GM11168 (cell line): ENCODE measurements around the gene OR10A3.
"Not testable (repeated sequence)": the region's sequence is repeated elsewhere in the genome, so short reads cannot be mapped to it uniquely, and the experiment has no call there.

Experiments
- in situ Hi-C: fragments of 300-500 bp; cut with MboI; formaldehyde crosslinking; loops from one replicate; pipeline ENCODE4 v1.12.0; 2022; ENCODE audit warnings: low sequenced_read_pairs; ENCODE audit not compliant: unreplicated experiment

The OR10A3 gene, protein sequence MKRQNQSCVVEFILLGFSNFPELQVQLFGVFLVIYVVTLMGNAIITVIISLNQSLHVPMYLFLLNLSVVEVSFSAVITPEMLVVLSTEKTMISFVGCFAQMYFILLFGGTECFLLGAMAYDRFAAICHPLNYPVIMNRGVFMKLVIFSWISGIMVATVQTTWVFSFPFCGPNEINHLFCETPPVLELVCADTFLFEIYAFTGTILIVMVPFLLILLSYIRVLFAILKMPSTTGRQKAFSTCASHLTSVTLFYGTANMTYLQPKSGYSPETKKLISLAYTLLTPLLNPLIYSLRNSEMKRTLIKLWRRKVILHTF

DNA sequence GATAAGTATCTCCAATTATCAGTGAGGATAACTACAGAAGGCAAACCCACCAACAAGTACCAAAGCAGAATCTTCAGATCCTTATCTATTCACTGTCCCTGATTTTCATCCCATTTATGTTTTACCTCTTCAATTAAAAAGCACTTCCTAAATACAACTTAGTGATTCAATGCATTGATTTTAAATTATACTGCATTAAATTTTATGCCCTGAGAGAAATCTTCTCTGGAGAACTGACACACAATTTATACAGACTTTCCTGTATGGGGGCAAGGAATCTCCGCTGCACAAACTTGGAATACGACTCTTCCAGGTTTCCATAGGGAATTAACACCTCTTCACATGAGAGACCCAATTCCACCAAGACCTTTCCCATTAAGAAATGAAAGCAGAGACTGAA is at the start of gene OR10A3:
Gene OR10A3 (minus strand): TSS at position 101 of the 400 bp plus-strand sequence. CDS start 2,188 bp downstream, outside the sequence.
- in situ Hi-C loops: no loop called here

DNA sequence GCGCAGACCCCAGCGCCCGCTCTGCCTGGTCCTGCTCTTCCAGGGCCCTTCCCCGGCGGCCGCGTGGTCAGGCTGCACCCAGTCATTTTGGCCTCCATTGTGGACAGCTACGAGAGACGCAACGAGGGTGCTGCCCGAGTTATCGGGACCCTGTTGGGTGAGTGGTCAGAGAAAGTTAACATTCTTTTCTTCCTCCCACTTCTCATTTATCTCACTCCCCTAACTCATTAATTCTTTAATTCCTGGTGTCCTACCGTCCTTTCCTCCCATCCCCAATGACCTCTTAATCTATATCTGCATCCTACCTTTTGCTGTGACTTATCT is 46.0 kb upstream of the OR10A3 start:
- in situ Hi-C loops: not testable (repeated sequence)

DNA sequence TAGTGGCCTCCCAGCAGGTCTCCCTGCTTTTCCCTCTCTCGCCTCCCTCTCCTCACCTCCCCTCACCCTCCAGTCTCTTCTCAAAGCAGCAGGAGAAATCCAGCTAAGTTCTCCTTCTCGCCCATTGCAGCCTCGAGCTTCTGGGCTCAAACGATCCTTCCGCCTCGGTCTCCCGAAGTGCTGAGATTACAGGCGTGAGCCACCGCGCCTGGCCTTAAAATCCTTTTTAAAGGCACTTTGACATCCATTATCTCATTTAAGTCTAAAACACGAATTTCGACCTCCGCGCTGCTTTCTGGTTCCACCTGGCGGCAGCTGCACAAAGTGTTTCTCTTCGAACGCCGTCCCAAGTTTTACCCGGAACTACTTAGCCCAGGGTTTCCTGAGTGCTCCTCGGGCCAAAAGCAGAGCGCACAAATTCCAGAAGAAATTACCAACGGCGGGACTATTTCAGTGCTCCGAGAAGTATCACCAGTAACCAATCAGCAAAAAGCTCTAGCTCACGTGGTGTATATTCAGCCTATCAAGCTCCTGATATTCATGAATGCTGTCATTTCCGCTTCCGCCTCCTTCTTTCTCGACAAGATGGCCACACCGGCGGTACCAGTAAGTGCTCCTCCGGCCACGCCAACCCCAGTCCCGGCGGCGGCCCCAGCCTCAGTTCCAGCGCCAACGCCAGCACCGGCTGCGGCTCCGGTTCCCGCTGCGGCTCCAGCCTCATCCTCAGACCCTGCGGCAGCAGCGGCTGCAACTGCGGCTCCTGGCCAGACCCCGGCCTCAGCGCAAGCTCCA is 45.5 kb upstream of the OR10A3 start, which contains the start of gene EIF3F:
Gene EIF3F (plus strand): TSS at position 570 of the 792 bp plus-strand sequence. CDS start 16 bp downstream, at position 586.
- in situ Hi-C loops: no loop called here

DNA sequence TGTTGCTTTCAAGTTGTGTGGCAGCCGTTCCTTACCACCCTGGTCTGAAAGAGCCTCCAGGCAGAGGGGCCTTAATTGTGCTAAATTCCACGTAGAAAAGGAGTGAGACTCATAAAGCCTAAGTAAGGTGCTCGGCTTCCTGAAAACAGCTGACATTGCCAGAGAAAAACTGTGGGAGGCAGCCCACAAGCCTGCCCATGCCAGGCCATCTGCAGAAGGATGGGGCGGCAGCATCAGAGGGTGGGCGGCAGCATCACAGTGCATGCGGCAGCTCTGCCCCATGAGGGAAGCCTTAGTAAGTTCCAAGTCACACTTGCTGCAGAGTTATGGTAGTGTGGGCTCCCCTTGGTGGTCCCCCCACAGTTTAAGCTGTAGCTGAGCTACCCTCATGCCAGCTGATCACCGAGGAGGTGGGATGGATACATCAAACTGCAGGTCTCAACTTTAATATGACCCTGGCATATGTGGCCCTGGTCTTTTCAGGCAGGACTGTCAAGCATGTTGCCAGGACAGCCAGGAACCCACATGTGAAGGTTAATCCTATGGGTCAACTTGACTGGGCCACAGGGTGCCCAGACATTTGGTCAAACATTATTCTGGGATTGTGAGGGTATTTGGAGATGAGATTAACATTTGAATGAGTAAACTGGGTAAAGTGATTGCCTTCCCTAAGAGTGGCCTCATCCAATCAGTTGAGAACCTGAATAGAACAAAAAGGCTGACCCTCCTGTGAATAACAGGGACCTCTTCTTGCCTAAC is 42.5 kb upstream of the OR10A3 start:
- in situ Hi-C loops: no loop called here

DNA sequence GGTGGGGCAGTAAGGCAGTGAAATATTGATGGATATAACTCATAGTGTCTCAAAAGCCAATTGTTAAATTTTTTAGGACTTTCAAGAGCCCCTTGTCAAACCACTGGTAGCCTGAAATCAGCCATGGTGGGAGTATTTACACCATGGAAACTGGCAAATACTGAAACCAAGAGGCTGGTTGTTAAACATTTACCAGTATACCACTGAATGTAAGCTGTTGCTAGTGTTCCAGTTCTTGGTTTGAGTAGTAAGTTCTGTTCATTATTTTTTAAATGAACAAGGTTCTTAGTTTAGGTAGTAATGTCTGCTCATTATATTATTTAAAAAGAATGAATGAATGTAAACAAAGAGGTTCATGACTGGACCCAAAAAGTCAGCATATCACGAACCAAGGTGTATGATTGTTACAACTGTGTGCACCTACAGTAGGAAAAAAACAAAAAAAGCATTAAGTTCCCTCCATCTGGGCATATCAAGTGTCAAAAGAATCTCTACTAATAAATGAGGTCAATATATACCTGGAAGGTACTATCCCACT is 41.1 kb upstream of the OR10A3 start:
- in situ Hi-C loops: no loop called here

DNA sequence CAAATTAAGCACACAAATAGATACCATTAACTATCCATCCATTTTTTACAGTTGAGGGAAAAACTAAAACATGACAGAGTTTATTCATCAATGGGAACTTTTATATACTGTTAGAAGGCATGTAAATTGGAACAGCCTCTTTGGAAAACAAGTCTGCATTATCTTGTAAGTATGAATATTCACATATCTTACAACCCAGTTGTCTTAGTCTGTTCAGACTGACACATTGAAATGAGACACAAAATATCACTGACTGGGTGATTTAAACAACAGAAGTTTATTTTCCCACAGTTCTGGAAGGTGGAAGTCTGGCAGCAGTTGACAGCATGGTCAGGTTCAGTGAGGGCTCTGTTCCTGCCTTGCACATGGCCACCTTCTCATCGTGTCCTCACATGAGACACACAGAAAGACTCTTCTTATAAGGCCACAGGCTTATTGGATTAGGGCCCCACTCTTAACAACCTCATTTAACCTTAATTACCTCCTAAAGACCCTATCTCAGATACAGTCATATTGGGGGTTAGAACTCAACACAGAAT is 40.2 kb upstream of the OR10A3 start:
- in situ Hi-C loops: no loop called here

DNA sequence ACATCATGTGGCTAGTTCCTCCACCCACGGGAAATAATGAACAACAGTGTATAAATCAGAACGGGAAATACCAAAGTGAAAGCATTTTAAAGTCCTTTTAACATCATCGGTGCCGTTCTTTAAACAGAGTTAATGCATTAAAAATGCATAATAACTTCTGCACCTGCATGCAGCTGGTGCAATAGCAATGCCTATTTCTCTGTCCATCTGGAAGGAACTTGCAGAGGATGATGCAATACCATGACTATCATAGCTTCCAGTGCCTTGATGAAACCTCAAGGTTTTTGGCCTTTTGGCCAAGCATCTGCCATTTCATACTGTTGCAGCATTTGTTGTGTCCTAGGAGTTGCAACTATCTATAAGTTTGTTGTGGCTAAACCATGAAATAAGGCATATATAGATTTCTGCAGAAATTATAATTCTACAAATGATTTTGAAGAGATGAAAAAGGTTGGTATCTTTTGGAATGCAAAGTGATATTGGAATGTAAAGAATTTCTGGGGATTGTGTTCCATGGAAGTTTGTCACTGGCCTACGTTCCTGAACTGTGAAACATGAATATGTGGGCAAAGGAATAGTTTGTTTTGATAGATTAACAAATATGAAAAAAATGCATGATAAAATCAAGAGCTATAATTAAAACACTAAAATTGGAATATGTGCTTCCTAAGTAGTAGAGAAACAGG is 35.9 kb upstream of the OR10A3 start:
- in situ Hi-C loops: no loop called here

DNA sequence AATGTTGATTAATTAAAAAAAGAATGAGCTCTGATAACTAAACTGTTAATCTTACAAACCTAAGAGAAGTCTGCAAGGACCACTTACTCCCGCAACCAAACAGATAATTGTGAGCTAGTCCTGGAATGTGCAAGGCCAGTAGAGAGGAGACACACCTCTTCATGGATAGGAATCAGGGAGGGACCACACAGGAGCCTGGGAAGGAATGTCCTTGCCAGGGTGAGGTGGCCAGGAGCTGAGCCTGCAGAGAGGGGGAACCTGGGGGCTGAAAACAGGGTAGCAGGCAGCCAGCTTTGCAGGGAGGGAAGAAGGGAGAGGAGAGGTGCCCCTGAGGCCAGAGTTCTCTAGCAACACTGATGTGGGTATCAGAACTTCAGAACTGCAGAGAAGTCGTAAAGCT is 33.2 kb upstream of the OR10A3 start:
- in situ Hi-C loops: loop anchor here (5.0 kb wide), 1 partner anchor 82 kb away; no protein-coding TSS in a partner anchor

DNA sequence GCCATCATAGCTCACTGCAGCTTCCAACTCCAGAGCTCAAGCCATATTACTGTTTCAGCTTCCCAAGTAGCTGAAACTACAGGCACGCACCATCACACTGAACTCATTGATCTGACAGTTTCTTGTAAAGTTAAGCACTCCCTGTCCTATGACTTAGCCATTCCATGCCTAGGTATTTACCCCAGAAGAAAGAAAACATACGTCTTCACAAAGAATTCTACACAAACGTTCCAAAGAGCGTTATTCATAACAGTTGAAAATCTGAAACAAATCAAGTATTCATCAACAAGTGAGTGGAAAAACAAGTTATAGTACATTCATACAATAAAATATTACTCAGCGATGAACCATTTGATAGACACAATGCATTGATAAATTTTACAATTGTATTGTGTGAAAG is 31.5 kb upstream of the OR10A3 start:
- in situ Hi-C loops: loop anchor here (5.0 kb wide), 1 partner anchor 81 kb away; no protein-coding TSS in a partner anchor

DNA sequence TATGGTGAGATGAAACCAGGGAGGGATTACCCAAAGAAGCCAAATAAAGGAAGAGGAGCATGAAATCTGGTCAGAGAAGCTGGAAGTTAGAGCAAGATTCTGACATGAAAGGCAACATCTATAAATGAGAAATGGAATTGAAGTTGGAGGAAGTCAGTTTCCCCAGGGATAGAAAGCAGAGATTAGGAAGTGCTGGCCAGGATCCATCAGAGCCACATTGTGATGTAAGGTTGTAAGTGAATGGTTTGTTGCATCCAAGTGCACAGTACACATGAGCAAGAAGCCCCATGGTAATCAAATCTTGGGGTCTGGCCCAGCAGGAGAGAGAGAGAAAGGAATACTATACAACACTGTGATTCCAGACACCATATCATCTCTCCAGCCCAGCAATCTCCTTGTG is 30.3 kb upstream of the OR10A3 start:
- in situ Hi-C loops: loop anchor here (5.0 kb wide), 1 partner anchor 80 kb away; no protein-coding TSS in a partner anchor

DNA sequence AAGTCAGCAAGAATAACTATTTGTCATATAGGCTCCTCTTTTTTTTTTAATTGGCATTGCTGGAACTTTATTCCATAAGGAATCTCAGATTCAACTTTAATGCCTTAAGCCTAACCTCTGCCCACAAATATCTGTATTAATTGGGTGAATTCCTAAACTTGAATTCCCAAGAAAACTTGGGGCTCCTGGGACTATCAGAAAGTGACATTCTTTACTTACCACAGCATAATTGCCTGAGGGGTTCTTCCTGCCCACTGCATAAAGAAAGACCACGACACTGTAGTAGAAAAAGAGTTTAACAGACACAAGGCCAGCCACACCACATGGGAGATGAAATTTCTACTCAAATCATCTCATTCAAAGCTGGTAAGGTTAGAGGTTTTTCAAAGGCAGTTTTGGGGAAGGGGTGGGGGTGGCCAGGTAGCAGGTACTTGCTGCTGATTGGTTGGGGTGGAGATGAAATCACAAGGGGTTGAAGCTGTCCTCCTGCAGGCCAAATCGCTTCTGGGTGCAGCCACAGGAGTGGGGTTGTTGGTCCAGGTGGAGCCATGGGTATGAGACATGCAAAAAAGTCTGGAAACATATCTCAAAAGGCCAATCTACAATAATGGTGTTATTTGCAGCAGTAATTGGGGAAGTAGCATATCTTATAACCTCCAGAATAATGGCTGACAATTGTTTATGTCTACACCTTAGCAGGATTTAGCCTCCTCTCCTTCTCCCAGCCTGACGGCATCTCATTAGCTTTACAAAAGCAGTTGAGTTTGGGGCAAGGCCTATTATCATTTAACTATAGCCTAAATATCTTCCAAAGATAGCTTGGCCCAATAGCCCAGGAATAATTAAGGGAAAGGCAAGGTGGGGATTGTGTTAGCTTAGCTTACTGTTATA is 28.5 kb upstream of the OR10A3 start:
- in situ Hi-C loops: loop anchor here (5.0 kb wide), 1 partner anchor 78 kb away; no protein-coding TSS in a partner anchor

DNA sequence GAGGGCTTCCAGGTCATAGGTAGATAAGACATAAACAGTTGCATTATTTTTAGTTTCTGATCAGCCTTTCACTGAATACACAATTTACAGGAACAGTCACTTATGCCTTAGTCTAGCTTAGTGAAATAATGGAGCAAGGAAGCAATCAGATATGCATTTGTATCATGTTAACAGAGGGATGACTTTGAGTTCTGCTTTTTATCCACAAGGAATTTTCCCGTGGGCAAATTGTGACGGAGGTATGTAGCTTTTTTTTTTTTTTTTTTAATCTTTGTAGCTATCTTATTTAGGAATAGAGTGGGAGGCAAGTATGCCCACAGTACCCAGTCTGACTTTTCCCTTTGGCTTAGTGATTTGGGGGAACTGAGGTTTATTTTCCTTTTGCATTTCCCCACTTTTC is 27.2 kb upstream of the OR10A3 start:
- in situ Hi-C loops: no loop called here

DNA sequence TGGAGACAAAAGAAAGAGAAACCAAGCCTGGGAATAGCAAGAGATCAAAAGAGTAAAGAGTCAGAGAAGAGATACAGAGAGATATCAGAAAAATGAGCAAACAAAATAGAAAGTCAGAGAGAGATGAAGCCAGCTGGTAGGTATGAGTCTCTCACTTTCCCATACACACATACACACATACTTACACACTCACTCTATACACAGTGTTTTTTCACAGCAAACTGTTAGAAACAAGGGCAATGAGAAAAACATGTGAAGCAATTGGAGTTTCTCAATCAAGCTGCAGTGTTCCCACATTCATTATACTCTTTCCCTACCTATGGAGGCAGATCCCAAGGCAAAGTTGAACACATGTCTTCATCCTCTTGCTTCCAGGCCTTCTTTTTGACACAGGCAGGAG is 26.3 kb upstream of the OR10A3 start:
- in situ Hi-C loops: no loop called here

DNA sequence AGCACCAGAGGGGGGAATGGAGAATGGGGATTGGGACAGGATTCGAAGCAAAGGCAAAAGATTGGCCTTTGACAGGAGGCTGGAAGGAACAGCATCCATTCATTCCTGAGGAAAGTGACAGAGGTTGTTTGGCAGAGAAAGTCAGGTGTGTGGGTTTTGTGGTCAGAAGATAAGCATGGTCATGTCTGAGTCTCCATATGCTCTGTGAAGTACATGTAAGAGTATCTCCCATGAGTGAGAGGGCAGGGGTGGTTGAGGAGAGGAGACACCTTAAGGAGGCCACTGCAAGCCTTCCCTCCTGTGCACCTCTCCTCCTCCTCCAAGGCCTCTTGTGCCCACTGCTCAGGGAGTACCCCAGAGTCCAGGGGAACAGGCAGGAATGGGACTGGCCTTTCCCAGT is 25.6 kb upstream of the OR10A3 start:
- in situ Hi-C loops: no loop called here

DNA sequence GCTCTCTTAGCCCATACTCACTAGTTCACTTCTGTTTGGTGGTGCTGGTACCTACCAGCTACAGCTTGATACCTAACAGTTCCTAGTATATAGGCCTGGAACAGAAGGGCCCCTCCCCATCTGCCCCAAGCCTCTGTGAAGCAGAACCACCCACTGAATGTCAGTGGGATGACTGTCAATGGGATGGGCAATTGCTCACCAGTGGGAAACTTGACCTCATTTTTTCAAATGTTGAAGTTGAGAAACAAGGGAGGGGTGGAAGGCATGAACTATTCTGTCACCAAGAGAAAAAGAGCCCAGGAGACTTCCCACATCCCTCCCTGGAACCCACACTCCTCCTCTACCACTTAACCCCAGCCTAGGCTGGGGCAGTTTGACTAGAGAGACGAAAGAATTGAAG is 23.9 kb upstream of the OR10A3 start, which contains the start of gene NLRP10:
Gene NLRP10 (minus strand): TSS at position 62 of the 400 bp plus-strand sequence. CDS start 1,952 bp downstream, outside the sequence.
- in situ Hi-C loops: no loop called here

DNA sequence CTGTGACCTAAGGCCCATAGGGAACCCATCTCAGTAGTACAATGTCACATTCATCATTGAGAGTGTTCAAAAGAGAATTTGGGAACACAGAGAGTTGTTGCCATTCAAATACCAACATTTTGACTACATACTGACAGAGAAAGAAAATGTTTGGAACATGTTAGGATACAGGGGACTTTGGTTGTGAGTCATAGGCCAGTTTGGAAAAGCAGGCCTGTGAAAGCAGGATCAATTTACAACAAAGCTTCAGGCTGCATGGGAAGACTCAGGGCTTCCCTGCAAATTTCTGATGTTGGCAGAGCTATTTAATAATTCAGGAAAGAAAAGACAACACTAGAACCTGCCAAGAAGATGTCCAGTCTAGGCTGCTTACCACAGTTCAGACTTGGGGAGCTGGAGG is 23.4 kb upstream of the OR10A3 start:
- in situ Hi-C loops: no loop called here

DNA sequence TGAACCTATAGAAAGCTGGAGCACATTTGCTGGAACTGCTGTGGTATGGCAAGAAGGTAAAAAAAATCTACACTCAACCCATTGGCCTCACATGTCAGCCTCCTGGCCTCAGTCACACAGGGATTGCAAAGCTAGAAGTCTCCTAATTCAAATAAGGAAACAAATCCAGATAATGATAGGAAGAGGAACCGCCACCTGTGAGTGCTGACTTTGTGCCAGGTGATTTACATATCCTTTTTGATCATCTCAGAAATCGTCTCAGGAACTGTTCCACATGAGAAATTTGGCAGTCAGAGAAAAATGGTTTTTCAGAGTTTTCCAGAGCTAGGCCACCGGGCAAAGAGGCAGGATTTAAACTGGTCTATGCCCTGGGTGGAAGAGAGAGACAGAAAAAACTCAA is 22.8 kb upstream of the OR10A3 start:
- in situ Hi-C loops: no loop called here

DNA sequence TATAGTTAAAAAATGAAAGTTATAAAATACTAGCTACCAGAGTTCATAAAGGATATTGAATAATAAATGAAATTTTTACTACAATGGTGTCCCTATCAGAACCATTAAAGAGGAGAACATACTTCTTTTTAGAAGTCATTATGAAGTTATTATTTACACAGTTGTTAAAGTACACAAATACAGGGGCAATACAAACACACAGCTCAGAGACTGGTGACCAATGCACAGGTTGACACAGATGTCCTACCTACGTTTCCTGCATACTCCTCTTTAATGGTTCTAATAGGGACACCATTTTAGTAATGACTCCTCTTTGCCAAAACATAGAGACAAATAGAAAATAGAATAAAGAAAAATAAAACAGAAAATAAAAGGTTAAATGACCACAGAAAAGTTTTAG is 13.7 kb upstream of the OR10A3 start:
- in situ Hi-C loops: no loop called here

DNA sequence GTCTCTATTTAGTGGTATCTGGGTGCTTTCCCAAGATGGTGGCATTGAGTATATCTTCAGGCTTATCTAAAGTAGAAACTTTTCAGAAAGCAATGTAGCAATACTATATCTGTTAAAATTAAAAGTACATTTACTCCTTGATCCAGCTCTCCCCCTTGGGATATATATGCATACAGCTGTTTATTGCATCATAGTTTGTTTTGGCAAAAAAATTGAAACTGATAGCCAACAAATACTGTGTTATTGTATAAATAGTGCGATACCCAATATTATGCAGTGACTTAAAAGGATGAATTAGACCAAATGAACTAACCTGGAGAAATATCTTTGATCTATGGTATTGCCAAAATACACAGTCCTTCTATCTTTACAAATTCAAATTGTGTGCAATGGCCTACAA is 8.4 kb upstream of the OR10A3 start:
- in situ Hi-C loops: no loop called here
